Immature natural killer cell (primary cell): Measurements from ENCODE around the gene GIMAP4. TPM values are rescaled to one million over a fixed set of nuclear protein-coding genes. Genes with fewer than 3 reads are reported as not detected.
"Not testable (repeated sequence)": the region's sequence is repeated elsewhere in the genome, so short reads cannot be mapped to it uniquely, and the experiment has no call there.

ENCODE experiments used
- DNase-seq, 3 donors: peaks; one replicate each; pipeline ENCODE4 v3.0.0; 2022; ENCODE audit warnings: mixed read lengths in 1 of 3
- H3K27ac Mint-ChIP-seq, 6 donors: one replicate each; pipeline ENCODE4 v1.8.0; 2020; ENCODE audit warnings: mixed read lengths in 6 of 6, mild to moderate bottlenecking in 5 of 6, inconsistent platforms in 4 of 6, moderate library complexity in 3 of 6
- H3K27me3 Mint-ChIP-seq, 3 donors: one replicate each; pipeline ENCODE4 v1.8.0; 2020 to 2021; ENCODE audit warnings: low read depth in 3 of 3, mild to moderate bottlenecking in 3 of 3, mixed read lengths in 3 of 3, moderate library complexity in 3 of 3, inconsistent platforms in 1 of 3
- H3K36me3 Mint-ChIP-seq, 3 donors: one replicate each; pipeline ENCODE4 v1.8.0; 2020; ENCODE audit warnings: mixed read lengths in 3 of 3, inconsistent platforms in 2 of 3, mild to moderate bottlenecking in 2 of 3
- H3K4me1 Mint-ChIP-seq, 2 donors: one replicate each; pipeline ENCODE4 v1.8.0; 2020; ENCODE audit warnings: inconsistent platforms in 2 of 2, mild to moderate bottlenecking in 2 of 2, mixed read lengths in 2 of 2, moderate library complexity in 1 of 2
- H3K4me3 Mint-ChIP-seq, 5 donors: one replicate each; pipeline ENCODE4 v1.8.0; 2020; ENCODE audit warnings: mild to moderate bottlenecking in 5 of 5, mixed read lengths in 5 of 5, inconsistent platforms in 3 of 5, moderate library complexity in 3 of 5
- H3K9me3 Mint-ChIP-seq, 6 donors: one replicate each; pipeline ENCODE4 v1.8.0; 2020; ENCODE audit warnings: mild to moderate bottlenecking in 6 of 6, mixed read lengths in 6 of 6, inconsistent platforms in 4 of 6, moderate library complexity in 3 of 6
- polyA plus RNA-seq, 3 donors: library from polyadenylated mRNA; unstranded; fragments of 300-500 nt; fragmentation: Illumina TruSeq; gene quantifications; one replicate each; pipeline ENCODE4 v1.2.3, GENCODE V29; 2021

GIMAP4 gene
- polyA plus RNA-seq, 3 donors from 2014 or later: 158 to 420 (median 392) TPM

DNA sequence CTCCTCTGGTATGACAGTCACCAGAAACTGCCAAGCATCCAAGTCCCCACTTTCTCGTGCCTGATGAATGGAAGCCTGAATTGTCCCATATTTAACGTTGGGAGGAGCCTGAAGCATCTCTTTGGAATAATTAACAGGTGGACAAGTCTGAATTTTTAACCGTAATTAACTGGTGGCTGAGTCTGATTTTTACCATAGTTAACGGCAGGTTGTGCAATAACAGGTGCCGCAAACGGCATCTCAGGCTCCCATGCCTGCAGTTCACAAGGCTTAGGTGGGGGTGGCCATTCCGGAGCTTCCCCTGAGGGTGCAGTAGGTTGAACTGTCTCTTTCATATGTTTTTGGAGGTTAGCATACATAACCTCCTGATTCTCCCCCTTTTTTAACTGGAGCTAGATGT, 2.0 kb upstream of the GIMAP4 start:
- Mint-ChIP-seq H3K36me3 (peaks cover 34 to 56% (median 37%) of the 10 kb centered on the region in 3 donors), H3K9me3 (peaks cover 12 to 64% (median 45%) of the 10 kb centered on the region in 6 donors), H3K27me3 (peaks cover 9 to 12% (median 10%) of the 10 kb centered on the region in 3 donors), H3K4me3 (peak overlapping the region in 1 of 5 donors; percentile 10), H3K27ac (peak overlapping the region in 4 of 6 donors; percentile 32 to 90 (median 43)), H3K4me1 (peaks cover 68 to 95% of the 10 kb centered on the region in 2 donors)
- no peak for DNase-seq

DNA sequence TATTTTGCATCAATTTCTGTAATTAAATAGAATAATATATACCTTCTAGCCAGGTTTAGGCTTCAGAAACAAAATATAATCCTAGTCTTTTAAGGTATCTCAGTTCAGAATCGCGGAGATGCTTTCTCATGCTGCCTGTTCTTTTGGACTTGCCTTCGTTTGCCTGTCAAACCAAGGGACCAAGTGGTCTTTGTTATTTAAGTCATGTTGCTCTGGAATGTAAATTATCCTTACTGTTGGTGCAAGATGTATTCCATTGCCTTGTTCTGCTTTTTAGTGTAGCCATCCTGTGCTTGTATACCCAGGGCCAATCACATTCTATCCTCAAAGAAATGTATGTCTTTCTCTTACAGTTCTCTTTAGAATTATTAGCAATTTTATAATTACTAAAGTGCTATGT, 1.1 kb upstream of the GIMAP4 start:
- Mint-ChIP-seq H3K4me1 (peaks cover 75 to 95% of the 10 kb centered on the region in 2 donors), H3K4me3 (peak overlapping the region; percentile 40 to 99 (median 98)), H3K27me3 (peaks cover 4 to 8% (median 5%) of the 10 kb centered on the region in 3 donors), H3K36me3 (peaks cover 37 to 56% (median 43%) of the 10 kb centered on the region in 3 donors), H3K9me3 (peaks cover 9 to 64% (median 44%) of the 10 kb centered on the region in 6 donors), H3K27ac (peak overlapping the region in 5 of 6 donors; percentile 88 to 98 (median 93))
- DNase-seq: no peak

DNA sequence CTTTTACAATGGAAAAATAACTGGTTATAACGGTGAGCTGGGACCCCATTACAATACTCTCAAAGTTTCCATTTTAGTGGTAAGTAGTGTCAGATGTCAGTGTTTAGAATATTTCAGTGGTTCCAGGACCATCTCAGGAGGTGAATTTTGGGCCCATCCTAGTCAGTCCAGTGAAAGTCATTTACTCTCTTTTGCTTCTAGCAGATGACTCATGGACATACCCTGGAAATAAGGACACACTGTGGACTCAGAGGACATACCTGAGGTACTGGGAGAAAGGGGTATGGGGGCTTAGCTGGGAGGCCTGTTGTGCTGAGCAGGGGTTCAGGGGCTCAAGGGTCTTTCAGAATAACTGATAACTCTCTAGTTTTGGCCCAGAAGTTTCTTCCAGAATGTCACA, 618 bp upstream of the GIMAP4 start:
- peaks cover 9 to 66% (median 45%) of the 10 kb centered on the region in 6 donors for H3K9me3 Mint-ChIP-seq
- H3K4me1 Mint-ChIP-seq: peaks cover 78 to 92% of the 10 kb centered on the region in 2 donors

DNA sequence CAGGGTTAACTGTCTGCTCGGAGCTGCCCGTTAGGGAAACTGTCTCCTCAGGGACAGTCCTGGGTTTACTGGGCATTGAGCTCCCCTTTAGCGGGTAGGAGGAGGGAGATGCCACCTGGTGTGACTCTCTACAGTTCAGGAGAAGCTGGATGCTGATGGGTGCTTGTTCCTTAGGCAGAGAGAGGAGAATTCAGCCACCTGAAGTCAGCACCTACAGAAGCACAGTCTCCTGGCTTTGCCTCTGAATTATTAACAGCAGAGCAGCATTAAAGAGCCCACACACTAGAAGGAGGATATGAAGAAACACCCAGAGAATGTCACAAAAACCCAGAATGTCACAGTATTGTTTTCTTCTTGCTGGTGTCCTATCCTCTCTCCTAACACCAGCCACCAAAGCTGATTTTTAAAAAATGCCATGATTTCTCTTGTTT, 696 bp downstream of the GIMAP4 start:
- peak in 1 of 3 donors; percentile 36 for DNase-seq
- Mint-ChIP-seq H3K4me1 (peaks cover 78 to 92% of the 10 kb centered on the region in 2 donors), H3K4me3 (peak overlapping the region; percentile 96 to 99 (median 98)), H3K27ac (peak overlapping the region; percentile 88 to 98 (median 94)), H3K9me3 (peaks cover 17 to 69% (median 53%) of the 10 kb centered on the region in 6 donors), H3K27me3 (peaks cover 3 to 11% (median 10%) of the 10 kb centered on the region in 3 donors), H3K36me3 (peaks cover 44 to 62% (median 51%) of the 10 kb centered on the region in 3 donors)

More for the DNA sequence above, 618 bp upstream of the GIMAP4 start:
- peak overlapping the region; percentile 96 to 99 (median 98) for H3K4me3 Mint-ChIP-seq
- peaks cover 35 to 58% (median 45%) of the 10 kb centered on the region in 3 donors for H3K36me3 Mint-ChIP-seq
- H3K27me3 Mint-ChIP-seq: peaks cover 3 to 8% (median 5%) of the 10 kb centered on the region in 3 donors
- no peak for DNase-seq
- peak overlapping the region; percentile 88 to 98 (median 94) for H3K27ac Mint-ChIP-seq

DNA sequence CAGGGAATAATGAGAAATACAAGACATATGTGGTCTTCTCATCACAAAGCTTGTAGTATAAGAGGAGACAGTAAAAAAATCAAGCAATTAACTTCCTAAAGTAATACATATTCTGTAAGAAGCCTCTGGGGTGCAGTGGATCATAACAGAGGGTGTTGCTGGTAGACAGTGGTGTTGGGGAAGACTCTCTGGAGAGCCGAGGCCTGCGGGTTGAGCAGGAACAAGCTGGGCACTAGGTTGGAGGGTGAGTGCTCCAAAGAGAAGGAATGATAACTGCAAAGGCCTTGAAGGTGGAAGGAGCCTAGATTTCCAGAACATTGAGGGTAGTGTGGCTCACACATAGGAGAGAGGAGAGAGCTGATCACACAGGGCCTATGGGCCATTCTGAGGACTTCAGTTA, 1.5 kb downstream of the GIMAP4 start:
- H3K27ac Mint-ChIP-seq: peak overlapping the region; percentile 88 to 98 (median 94)
- DNase-seq: no peak
- peaks cover 53 to 64% (median 54%) of the 10 kb centered on the region in 3 donors for H3K36me3 Mint-ChIP-seq
- peaks cover 3 to 10% (median 7%) of the 10 kb centered on the region in 3 donors for H3K27me3 Mint-ChIP-seq
- H3K4me3 Mint-ChIP-seq: peak overlapping the region; percentile 96 to 99 (median 98)
- peaks cover 21 to 70% (median 56%) of the 10 kb centered on the region in 6 donors for H3K9me3 Mint-ChIP-seq
- peaks cover 72 to 92% of the 10 kb centered on the region in 2 donors for H3K4me1 Mint-ChIP-seq

DNA sequence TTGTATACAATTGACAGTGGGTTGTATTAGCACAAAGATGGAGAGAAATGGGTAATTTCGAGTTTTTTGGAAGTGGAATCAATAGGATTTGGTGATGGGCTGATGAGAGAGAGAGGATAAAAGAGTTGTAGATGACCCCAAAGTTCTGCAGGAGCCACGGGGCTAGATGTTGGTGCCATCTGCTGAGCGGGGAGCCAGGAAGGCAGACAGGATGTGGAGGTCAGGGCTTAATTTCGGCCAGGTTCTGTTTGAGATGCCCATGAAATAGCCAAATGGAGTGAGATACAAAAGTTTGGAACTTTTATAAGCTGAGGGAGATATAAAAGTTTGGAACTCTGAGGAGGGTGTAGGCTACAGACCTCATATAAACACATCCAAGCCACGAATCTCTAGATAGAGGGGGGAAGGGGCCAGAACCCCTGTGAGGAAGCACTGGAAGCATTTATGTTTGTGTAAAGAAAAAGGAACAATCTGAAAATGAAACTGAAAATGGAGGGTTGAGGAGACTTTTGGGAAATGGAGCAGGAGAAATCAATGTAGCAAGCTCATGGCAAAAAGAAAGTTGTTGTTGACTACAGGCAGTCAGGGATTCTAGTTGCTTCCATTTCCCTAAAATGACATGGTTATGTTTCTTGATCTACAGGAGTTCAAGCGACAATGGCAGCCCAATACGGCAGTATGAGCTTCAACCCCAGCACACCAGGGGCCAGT, 2.2 kb downstream of the GIMAP4 start:
- DNase-seq: no peak
- Mint-ChIP-seq H3K4me3 (peak overlapping the region; percentile 96 to 99 (median 98)), H3K27me3 (peaks cover 3 to 10% (median 5%) of the 10 kb centered on the region in 3 donors), H3K27ac (peak overlapping the region; percentile 88 to 98 (median 94)), H3K36me3 (peaks cover 57 to 67% (median 58%) of the 10 kb centered on the region in 3 donors), H3K4me1 (peaks cover 65 to 89% of the 10 kb centered on the region in 2 donors), H3K9me3 (peaks cover 21 to 70% (median 55%) of the 10 kb centered on the region in 6 donors)

DNA sequence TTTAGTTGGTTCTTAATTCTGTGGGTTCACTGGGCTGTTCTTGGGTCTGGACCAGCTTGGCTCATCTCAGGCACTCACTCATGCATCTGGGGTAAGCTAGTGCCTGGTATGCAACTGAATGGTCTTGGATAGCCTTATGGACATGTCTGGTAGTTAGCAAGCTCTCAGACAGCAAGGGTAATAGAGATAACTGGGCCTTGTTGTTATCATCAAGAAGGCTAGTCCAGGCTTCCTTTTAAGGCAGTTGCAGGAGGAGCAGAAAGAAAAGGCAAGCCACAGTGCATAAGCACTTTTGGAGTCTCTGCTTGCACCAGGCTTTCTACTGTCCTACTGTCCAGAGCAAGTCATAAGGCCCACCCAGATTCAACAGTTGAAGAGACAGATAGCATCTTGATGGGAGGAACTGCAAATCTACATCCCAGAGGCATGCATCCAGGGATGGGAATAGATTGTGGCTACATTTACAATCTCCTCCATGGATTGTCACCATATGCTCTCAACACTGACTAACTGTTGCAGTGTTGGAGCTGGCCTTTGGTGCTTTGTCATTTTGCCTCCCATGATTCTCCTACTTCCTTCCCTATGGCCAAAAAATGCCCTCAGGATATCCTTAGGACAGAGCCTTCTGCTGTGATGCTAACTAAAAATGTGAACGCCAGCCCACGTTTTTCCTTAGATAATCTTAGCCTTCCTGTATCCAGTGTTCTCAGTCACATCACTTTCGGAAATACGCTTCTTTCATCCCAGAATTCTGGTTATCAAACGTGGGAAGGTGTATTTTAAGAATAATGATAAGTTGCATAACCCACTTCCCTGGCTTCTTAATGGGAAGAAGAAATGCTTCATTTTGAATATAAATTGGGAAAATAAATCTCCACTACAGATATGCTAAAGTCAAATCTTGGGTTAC, 3.6 kb downstream of the GIMAP4 start:
- H3K4me3 Mint-ChIP-seq: peak overlapping the region; percentile 96 to 99 (median 98)
- DNase-seq: no peak
- H3K27me3 Mint-ChIP-seq: peaks cover 5 to 10% (median 5%) of the 10 kb centered on the region in 3 donors
- peaks cover 57 to 75% (median 59%) of the 10 kb centered on the region in 3 donors for H3K36me3 Mint-ChIP-seq
- H3K4me1 Mint-ChIP-seq: peaks cover 57 to 84% of the 10 kb centered on the region in 2 donors
- peaks cover 22 to 78% (median 66%) of the 10 kb centered on the region in 6 donors for H3K9me3 Mint-ChIP-seq
- H3K27ac Mint-ChIP-seq: peak overlapping the region; percentile 62 to 98 (median 90)

DNA sequence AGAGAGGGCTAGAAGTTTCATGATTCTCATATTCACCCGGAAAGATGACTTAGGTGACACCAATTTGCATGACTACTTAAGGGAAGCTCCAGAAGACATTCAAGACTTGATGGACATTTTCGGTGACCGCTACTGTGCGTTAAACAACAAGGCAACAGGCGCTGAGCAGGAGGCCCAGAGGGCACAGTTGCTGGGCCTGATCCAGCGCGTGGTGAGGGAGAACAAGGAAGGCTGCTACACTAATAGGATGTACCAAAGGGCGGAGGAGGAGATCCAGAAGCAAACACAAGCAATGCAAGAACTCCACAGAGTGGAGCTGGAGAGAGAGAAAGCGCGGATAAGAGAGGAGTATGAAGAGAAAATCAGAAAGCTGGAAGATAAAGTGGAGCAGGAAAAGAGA, 5.3 kb downstream of the GIMAP4 start:
- Mint-ChIP-seq H3K9me3 (peaks cover 29 to 84% (median 82%) of the 10 kb centered on the region in 6 donors), H3K27ac (peak overlapping the region in 2 of 6 donors; percentile 51 to 79)

DNA sequence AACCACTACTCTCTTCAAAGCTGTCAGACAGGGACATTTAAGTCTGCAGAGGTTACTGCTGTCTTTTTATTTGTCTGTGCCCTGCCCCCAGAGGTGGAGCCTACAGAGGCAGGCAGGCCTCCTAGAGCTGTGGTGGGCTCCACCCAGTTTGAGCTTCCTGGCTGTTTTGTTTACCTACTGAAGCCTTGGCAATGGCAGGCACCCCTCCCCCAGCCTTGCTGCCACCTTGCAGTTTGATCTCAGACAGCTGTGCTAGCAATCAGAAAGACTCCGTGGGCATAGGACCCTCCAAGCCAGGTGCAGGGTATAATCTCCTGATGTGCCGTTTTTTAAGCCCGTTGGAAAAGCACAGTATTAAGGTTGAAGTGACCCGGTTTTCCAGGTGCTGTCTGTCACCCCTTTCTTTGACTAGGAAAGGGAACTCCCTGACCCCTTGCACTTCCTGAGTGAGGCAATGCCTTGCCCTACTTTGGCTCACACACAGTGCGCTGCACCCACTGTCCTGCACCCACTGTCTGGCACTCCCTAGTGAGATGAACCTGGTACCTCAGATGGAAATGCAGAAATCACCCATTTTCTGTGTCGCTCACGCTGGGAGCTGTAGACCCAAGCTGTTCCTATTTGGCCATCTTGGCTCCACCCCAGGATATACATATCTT, 12.9 kb downstream of the GIMAP4 start:
- Mint-ChIP-seq H3K4me3 (peak overlapping the region in 4 of 5 donors; percentile 21 to 53 (median 48)), H3K36me3 (peaks cover 43 to 56% (median 48%) of the 10 kb centered on the region in 3 donors), H3K9me3 (peaks cover 18 to 82% (median 71%) of the 10 kb centered on the region in 6 donors), H3K4me1 (peaks cover 31 to 70% of the 10 kb centered on the region in 2 donors), H3K27ac (peak overlapping the region; percentile 65 to 83 (median 74))
- DNase-seq: peak in 2 of 3 donors; percentile 35 to 39
- not testable (repeated sequence) for H3K27me3 Mint-ChIP-seq

More for the DNA sequence above, 5.3 kb downstream of the GIMAP4 start:
- DNase-seq: no peak
- H3K4me3 Mint-ChIP-seq: peak overlapping the region in 4 of 5 donors; percentile 8 to 50 (median 38)
- peaks cover 5 to 10% (median 7%) of the 10 kb centered on the region in 3 donors for H3K27me3 Mint-ChIP-seq
- peaks cover 53 to 83% of the 10 kb centered on the region in 2 donors for H3K4me1 Mint-ChIP-seq
- peaks cover 70 to 88% (median 73%) of the 10 kb centered on the region in 3 donors for H3K36me3 Mint-ChIP-seq

DNA sequence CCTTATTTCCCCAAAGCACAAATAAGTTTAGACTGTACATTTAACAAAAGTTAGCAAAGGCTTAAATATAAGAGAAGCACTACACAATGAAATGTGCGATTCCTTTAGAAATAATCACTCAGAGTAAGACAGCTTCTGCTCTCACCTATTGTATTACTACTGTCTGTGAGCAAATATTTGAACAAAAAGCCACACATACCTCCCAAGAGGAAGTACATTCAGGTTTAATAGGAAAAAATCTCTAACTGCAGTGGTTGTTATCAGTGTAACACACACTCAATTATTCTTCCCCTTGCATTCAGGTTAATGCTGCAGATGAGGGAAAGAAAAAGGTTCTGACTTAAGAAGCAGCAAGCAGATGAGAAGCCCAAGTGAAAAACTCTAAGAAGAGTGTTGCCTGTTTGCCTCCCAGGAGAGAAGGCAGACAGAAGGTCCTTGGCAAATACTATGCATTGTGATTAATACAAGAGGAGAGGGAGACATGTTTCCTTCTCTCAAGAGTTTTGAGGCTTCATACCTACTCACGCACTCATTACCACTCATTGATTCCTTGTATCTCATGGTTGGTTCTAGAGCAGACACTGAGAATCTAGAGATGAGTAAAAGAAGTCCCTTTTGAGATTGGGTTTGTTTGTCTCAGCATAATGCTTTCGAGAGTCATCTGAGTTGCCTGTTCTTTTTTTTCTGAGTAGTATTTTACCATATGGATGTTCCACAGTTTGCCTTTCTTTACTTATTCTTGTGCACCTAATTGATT, 13.6 kb downstream of the GIMAP4 start:
- H3K4me1 Mint-ChIP-seq: peaks cover 34 to 72% of the 10 kb centered on the region in 2 donors
- DNase-seq: no peak
- peaks cover 16 to 75% (median 66%) of the 10 kb centered on the region in 6 donors for H3K9me3 Mint-ChIP-seq
- peak overlapping the region in 3 of 5 donors; percentile 46 to 53 (median 50) for H3K4me3 Mint-ChIP-seq
- H3K36me3 Mint-ChIP-seq: peaks cover 42 to 49% (median 47%) of the 10 kb centered on the region in 3 donors
- peak overlapping the region; percentile 65 to 83 (median 74) for H3K27ac Mint-ChIP-seq
- H3K27me3 Mint-ChIP-seq: peaks cover 0 to 8% (median 4%) of the 10 kb centered on the region in 3 donors

DNA sequence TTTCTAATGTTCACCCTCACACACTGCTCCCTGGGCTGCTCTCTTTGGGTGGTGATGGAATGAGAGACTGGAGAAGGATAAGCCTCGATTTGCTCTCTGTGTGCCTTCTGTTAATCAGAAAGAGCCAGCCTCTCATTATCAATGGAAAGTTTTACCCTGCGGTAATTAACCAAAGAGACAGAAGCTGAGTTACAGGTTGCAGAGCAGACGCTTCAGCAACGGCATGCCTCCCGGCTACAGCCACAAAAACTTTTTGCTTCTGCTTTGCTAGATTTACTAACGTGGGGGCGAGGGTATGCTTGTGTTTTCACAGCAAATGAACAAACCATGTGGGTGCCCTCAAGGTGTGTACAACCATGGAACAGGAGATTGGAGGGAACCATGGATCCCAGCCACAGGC, 18.0 kb downstream of the GIMAP4 start:
- H3K27ac Mint-ChIP-seq: peak overlapping the region; percentile 13 to 66 (median 51)
- H3K4me3 Mint-ChIP-seq: no peak overlapping the region
- no peak for DNase-seq
- peaks cover 14 to 30% (median 23%) of the 10 kb centered on the region in 3 donors for H3K36me3 Mint-ChIP-seq
- peaks cover 0 to 6% (median 5%) of the 10 kb centered on the region in 3 donors for H3K27me3 Mint-ChIP-seq
- peaks cover 7 to 37% (median 29%) of the 10 kb centered on the region in 6 donors for H3K9me3 Mint-ChIP-seq
- H3K4me1 Mint-ChIP-seq: peaks cover 32 to 67% of the 10 kb centered on the region in 2 donors
